ENCODE data around the gene ADAMTSL1. TPM values are rescaled to one million over a fixed set of nuclear protein-coding genes. Genes with fewer than 3 reads are reported as not detected.

ADAMTSL1 gene
- polyA plus RNA-seq, 1 experiment = 17.2 TPM

DNA sequence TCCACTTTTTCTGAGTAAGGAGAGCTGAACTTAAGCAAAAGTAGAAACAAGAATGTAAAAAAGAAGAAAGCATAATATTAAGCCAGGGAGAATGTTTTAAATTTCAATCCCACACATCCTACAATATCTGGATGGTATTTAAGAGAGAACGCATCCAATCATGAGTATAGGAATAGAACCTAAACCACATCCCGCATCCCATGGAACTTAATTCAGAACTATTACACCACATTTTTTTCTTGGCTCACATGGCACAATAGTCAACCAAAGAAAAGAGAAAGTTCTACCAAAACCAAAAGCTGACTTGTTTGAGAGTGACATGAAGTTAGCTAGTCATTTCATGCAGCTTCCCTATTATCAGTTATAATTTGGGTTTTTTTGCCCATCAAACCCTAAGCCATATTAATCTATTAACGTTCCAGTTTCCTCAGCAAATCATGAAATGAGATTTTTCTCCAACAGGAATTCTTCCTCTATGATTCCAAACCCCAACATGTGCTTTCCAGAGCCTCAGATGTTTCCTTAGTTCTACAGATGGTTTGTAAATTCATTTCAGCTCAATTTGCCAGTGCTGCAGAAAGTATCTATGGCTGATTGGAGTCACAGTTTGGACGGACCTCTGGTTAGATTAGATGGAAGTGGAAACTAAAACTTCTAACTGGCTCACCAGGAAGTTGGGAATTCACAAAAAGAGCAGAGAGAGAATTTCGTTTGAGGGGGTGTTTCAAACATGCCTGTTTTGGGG is 22.5 kb downstream of the ADAMTSL1 start:
- POLR2A ChIA-PET = no interaction called here
- CTCF ChIA-PET = no interaction called here
- TF ChIP-seq CTCF (IDR thresholded peaks at IDR 0.05; ENCODE audit: insufficient read depth, low read depth, low read length) = no peak
- Histone ChIP-seq H3K27me3 (ENCODE audit: control insufficient read depth, insufficient read depth, low read length) (no peaks in the 10 kb centered on the region), H3K4me3 (ENCODE audit: low read depth, low read length) (no peak overlapping the region), H3K36me3 (ENCODE audit: control insufficient read depth, insufficient read depth, low read length) (no peaks in the 10 kb centered on the region)
- no peak for DNase-seq (ENCODE audit: low read depth)

DNA sequence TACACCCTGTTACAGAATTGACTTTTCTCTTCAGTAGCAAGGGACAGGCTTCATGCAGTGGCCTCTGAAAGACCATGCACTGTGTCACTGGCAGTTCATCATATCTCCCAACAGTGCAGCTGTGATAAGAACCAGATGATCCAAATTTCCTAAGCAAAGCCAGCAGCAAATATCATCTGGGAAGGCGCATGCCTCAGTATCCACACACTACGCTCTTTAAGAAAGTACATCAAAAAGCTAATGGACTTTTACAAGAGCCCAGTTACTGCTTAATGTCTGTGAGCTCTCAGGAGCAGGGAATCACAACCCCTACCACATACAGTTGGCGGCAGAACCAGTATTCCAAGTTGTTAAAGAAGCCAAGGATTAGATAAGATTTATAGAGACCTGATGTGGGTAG is 25.1 kb downstream of the ADAMTSL1 start:
- ChIA-PET CTCF (interaction anchor here (0.8 to 1.3 kb wide), 3 partner anchors 9 to 57 kb away, joined by 3 read pairs; no protein-coding TSS in a partner anchor), POLR2A (no interaction called here)
- no peak for DNase-seq (ENCODE audit: low read depth)
- H3K27me3 ChIP-seq (ENCODE audit: control insufficient read depth, insufficient read depth, low read length) = no peaks in the 10 kb centered on the region
- H3K36me3 ChIP-seq (ENCODE audit: control insufficient read depth, insufficient read depth, low read length) = no peaks in the 10 kb centered on the region
- H3K4me3 ChIP-seq (ENCODE audit: low read depth, low read length) = no peak overlapping the region
- no peak for TF ChIP-seq CTCF (IDR thresholded peaks at IDR 0.05; ENCODE audit: insufficient read depth, low read depth, low read length)

- Histone ChIP-seq H3K4me3 (ENCODE audit: low read depth, low read length) (no peak overlapping the region), H3K36me3 (ENCODE audit: control insufficient read depth, insufficient read depth, low read length) (no peaks in the 10 kb centered on the region), H3K27me3 (ENCODE audit: control insufficient read depth, insufficient read depth, low read length) (no peaks in the 10 kb centered on the region)
- TF ChIP-seq CTCF (IDR thresholded peaks at IDR 0.05; ENCODE audit: insufficient read depth, low read depth, low read length) = no peak
- ChIA-PET POLR2A (no interaction called here), CTCF (interaction anchor here (1.0 kb wide), 1 partner anchor 9 kb away, joined by 3 read pairs; no protein-coding TSS in a partner anchor)
- no peak for DNase-seq (ENCODE audit: low read depth)
These were observed 26.0 kb downstream of the ADAMTSL1 start for GRCh38 chr9:18499980-18500379.

GRCh38 chr9:18500451-18500850 is 26.5 kb downstream of the ADAMTSL1 start:
- CTCF ChIA-PET = no interaction called here
- POLR2A ChIA-PET = no interaction called here
- TF ChIP-seq CTCF (IDR thresholded peaks at IDR 0.05; ENCODE audit: insufficient read depth, low read depth, low read length) = no peak
- H3K36me3 ChIP-seq (ENCODE audit: control insufficient read depth, insufficient read depth, low read length) = no peaks in the 10 kb centered on the region
- H3K27me3 ChIP-seq (ENCODE audit: control insufficient read depth, insufficient read depth, low read length) = no peaks in the 10 kb centered on the region
- no peak for DNase-seq (ENCODE audit: low read depth)
- H3K4me3 ChIP-seq (ENCODE audit: low read depth, low read length) = no peak overlapping the region

DNA sequence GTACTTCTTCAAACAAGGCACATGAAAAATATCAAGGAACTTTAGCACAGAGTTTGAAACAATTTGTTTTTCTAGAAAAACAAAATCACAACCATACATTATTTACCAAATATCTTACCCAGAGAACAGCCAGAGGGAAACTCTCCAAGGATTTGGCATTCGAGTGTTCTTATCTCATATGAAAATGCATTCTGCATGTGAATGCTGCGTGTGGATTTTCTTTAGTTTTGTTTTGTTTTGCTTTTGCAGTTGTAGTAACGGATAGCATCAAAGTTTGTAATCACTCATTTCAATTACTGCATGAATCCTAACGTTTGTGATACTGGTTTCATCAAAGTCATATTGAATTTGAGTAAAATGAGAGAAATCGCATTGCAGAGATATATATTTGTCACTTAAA is 28.0 kb downstream of the ADAMTSL1 start:
- ChIA-PET POLR2A (no interaction called here), CTCF (no interaction called here)
- Histone ChIP-seq H3K36me3 (ENCODE audit: control insufficient read depth, insufficient read depth, low read length) (no peaks in the 10 kb centered on the region), H3K4me3 (ENCODE audit: low read depth, low read length) (no peak overlapping the region), H3K27me3 (ENCODE audit: control insufficient read depth, insufficient read depth, low read length) (no peaks in the 10 kb centered on the region)
- DNase-seq (ENCODE audit: low read depth) = no peak
- TF ChIP-seq CTCF (IDR thresholded peaks at IDR 0.05; ENCODE audit: insufficient read depth, low read depth, low read length) = no peak
